Esophagus muscularis mucosa (tissue), 4 donors: ENCODE results near the gene NOL6. TPM values are rescaled to one million over a fixed set of nuclear protein-coding genes. Genes with fewer than 3 reads are reported as not detected.

Experiments used
- DNase-seq: peaks from one replicate; pipeline ENCODE4 v3.0.0-alpha.2; 2017; ENCODE audit errors: extremely low spot score
- H3K27ac ChIP-seq, 4 donors: fragments of 200-600 bp; sonication (generic); replicated peaks in 1 of 4; 1 replicate in 3 of 4; 2 replicates in 1 of 4; pipeline ENCODE4 v1.5.1; 2016 to 2019; ENCODE audit warnings: mild to moderate bottlenecking in 1 of 4
- H3K27me3 ChIP-seq, 4 donors: fragments of 200-600 bp; sonication (generic); one replicate each; pipeline versions ENCODE4 v1.5.1 to v1.6.0; 2016 to 2019
- H3K36me3 ChIP-seq, 4 donors: fragments of 200-600 bp; sonication (generic); one replicate each; pipeline ENCODE4 v1.5.1; 2016 to 2019
- H3K4me1 ChIP-seq, 4 donors: fragments of 200-600 bp; sonication (generic); one replicate each; pipeline ENCODE4 v1.5.1; 2016 to 2019
- H3K4me3 ChIP-seq, 4 donors: fragments of 200-600 bp; sonication (generic); 1 replicate in 2 of 4; 2 replicates in 2 of 4; pipeline ENCODE4 v1.5.1; 2016 to 2019; ENCODE audit warnings: mild to moderate bottlenecking in 4 of 4, moderate library complexity in 1 of 4
- H3K9me3 ChIP-seq, 4 donors: fragments of 200-600 bp; sonication (generic); 1 replicate in 3 of 4; 2 replicates in 1 of 4; pipeline ENCODE4 v1.5.1; 2016 to 2019
- EP300 ChIP-seq: sonication (generic); formaldehyde crosslinking; IDR thresholded peaks from one replicate; pipeline ENCODE4 v1.6.1; 2017; ENCODE audit warnings: antibody characterized with exemption
- POLR2A ChIP-seq: fragments of 450-650 bp; IDR thresholded peaks from one replicate; pipeline ENCODE4 v1.6.1; 2017; ENCODE audit warnings: antibody characterized with exemption, moderate library complexity, mild to moderate bottlenecking, low read depth
- POLR2AphosphoS5 ChIP-seq, 2 donors: sonication (generic); formaldehyde crosslinking; IDR thresholded peaks; one replicate each; pipeline ENCODE4 v1.6.1; 2017; ENCODE audit warnings: antibody characterized with exemption in 2 of 2
- WGBS: methylation state at CpG from one replicate; pipeline ENCODE4 v1.1.5; 2018; 5-methylcytosine and 5-hydroxymethylcytosine counted together
- intact Hi-C: fragments of 100-400 bp; cut with DNase I; formaldehyde crosslinking; loops from one replicate; pipeline ENCODE4 v1.15.1; 2023
- total RNA-seq, 4 donors: library from RNA; depleted of rRNA; stranded (reverse); fragments of >200 nt; gene quantifications; one replicate each; pipeline versions ENCODE4 v1.1.0 to v1.2.1, GENCODE V29; 2016
- TF ChIP-seq, protein P1 (sequence below), 3 experiments: fragments of 200-600 bp in 2 of 3; fragments of 450-650 bp in 1 of 3; sonication (generic) in 2 of 3; IDR thresholded peaks; one replicate each; pipeline ENCODE4 v1.5.1; 2017 to 2019; ENCODE audit warnings: antibody characterized with exemption in 3 of 3, mild to moderate bottlenecking in 2 of 3, moderate library complexity in 1 of 3

NOL6 gene
- total RNA-seq, 4 donors from 2014 or later = 12.7 to 21.0 (median 16.5) TPM

DNA sequence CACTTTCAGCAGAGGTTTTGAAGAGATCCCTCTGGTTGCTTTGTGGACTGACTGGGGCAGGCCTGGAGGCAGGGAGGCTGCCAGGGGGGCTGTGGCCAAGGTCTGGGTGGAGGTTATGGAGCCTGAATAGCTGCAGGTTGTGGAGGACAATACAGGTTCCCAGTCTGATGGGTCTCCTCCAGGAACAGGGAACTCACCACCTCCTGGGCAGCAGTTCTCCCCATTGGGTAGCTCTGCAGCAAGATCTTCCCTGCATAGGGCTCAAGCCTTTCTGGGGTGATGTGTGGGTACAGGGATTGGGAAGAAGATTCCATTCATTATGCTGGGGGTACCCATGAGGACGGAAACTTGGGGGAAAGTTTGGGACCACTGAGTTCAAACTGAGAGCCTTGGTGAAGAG is 33.1 kb downstream of the NOL6 start:
- no peak overlapping the region for H3K27ac ChIP-seq
- H3K4me3 ChIP-seq = no peak overlapping the region
- H3K4me1 ChIP-seq = peaks cover 2 to 16% (median 9%) of the 10 kb centered on the region in 4 donors
- peaks cover 0 to 16% (median 0%) of the 10 kb centered on the region in 4 donors for H3K27me3 ChIP-seq
- no peak for DNase-seq
- intact Hi-C loops = no loop called here
- H3K9me3 ChIP-seq = no peaks in the 10 kb centered on the region
- peaks cover 0 to 19% (median 2%) of the 10 kb centered on the region in 4 donors for H3K36me3 ChIP-seq
- 80% methylated on average over 1 of the region's 1 CpG for WGBS
- TF ChIP-seq POLR2A = no peak
- no peak for TF ChIP-seq POLR2AphosphoS5 (IDR thresholded peaks at IDR 0.05)
- no peak for TF ChIP-seq EP300
- TF ChIP-seq, protein P1, sequence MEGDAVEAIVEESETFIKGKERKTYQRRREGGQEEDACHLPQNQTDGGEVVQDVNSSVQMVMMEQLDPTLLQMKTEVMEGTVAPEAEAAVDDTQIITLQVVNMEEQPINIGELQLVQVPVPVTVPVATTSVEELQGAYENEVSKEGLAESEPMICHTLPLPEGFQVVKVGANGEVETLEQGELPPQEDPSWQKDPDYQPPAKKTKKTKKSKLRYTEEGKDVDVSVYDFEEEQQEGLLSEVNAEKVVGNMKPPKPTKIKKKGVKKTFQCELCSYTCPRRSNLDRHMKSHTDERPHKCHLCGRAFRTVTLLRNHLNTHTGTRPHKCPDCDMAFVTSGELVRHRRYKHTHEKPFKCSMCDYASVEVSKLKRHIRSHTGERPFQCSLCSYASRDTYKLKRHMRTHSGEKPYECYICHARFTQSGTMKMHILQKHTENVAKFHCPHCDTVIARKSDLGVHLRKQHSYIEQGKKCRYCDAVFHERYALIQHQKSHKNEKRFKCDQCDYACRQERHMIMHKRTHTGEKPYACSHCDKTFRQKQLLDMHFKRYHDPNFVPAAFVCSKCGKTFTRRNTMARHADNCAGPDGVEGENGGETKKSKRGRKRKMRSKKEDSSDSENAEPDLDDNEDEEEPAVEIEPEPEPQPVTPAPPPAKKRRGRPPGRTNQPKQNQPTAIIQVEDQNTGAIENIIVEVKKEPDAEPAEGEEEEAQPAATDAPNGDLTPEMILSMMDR (IDR thresholded peaks at IDR 0.05) = no peak

DNA sequence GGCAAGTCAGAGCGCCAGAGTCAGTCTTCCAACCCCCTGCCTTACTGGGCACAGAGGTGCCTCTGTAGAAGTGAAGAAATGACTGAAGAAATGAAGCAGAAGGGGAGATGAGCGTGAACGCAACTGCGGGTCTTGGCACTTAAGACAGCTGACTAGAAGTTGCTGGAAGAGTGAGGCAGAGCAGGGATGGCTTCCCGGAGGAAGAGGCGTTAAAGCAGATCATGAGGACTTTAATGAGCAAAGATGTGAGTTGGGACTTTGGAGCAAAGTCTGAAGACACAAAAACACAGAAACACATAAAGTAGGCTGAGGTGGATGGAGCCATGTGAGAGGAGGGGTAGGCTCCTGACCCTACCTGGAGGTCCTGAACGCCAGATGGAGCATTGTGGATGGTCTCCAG is 33.5 kb downstream of the NOL6 start:
- no peak overlapping the region for H3K27ac ChIP-seq
- no peaks in the 10 kb centered on the region for H3K9me3 ChIP-seq
- H3K27me3 ChIP-seq = peaks cover 0 to 16% (median 0%) of the 10 kb centered on the region in 4 donors
- H3K4me3 ChIP-seq = no peak overlapping the region
- peaks cover 0 to 19% (median 2%) of the 10 kb centered on the region in 4 donors for H3K36me3 ChIP-seq
- no peak for DNase-seq
- 92% methylated on average over 7 of the region's 7 CpGs for WGBS
- no peak for TF ChIP-seq POLR2A
- intact Hi-C loops = no loop called here
- H3K4me1 ChIP-seq = peaks cover 0 to 16% (median 9%) of the 10 kb centered on the region in 4 donors

DNA sequence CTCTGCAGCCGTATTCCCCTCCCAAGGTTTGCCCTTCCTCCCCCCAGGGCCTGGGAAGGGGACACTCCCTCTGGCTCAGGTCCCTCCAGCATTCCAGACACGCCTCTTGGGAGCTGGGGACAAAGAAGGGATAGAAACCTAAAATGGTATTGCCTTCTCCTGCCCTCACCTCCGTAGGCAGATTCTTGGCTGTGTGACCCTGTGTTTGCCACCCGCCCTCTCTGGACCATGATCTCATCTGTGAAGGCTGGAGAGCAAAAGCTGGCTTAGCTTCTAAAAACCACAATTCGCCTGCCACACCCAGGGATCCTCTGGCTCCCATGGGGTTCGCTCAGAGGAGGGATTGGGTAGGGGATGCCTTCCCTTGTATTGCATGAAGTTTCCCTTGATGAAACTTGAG is 34.0 kb downstream of the NOL6 start:
- WGBS = 67% methylated on average over 6 of the region's 6 CpGs
- DNase-seq = no peak

DNA sequence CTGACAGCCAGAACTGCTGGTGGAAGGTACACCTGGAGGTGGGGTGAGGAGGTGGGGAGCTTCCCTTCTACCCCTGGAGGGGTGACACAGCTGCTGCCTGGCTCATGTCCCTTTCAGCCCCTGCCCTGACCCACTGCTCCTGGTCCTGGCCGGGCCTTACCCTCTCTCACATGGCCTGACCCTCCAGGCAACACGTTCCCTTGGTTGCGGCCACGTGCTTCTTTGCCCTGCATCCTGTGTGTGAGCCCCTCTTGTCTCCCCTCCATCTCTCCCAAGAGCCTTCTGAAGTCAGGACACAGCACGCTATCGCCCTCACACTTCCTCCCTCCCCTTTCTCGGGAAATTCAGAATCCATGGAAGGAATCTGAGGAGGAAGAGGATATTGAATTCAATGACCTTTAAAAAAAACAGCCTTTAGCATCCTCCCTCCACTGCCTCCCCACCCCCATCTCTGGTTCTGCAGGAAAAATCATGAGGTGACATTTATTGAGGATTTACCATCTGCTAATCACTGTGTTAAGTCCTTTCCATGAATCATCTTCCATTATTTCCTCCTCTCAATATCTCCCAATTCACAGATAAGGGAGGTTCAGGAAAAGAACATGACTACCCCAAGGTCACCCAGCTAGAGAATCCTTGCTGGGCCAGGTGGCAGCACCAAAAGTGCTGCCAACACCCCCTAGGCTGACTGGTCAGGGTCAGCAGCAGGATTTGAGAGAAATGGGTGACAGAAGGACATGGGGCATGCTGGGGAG is 34.6 kb downstream of the NOL6 start:
- no peak for TF ChIP-seq EP300
- TF ChIP-seq POLR2AphosphoS5 (IDR thresholded peaks at IDR 0.05) = no peak
- no peak for TF ChIP-seq POLR2A
- TF ChIP-seq, protein P1 (IDR thresholded peaks at IDR 0.05) = no peak
- Histone ChIP-seq H3K27ac (no peak overlapping the region), H3K9me3 (no peaks in the 10 kb centered on the region), H3K4me3 (no peak overlapping the region), H3K36me3 (peaks cover 0 to 19% (median 2%) of the 10 kb centered on the region in 4 donors), H3K27me3 (peaks cover 0 to 16% (median 0%) of the 10 kb centered on the region in 4 donors), H3K4me1 (peaks cover 0 to 16% (median 9%) of the 10 kb centered on the region in 4 donors)
- intact Hi-C loops = no loop called here
- 70% methylated on average over 7 of the region's 7 CpGs for WGBS
- DNase-seq = no peak

More for the DNA sequence above, 34.0 kb downstream of the NOL6 start:
- no peak overlapping the region for H3K4me3 ChIP-seq
- peaks cover 0 to 19% (median 2%) of the 10 kb centered on the region in 4 donors for H3K36me3 ChIP-seq
- H3K27ac ChIP-seq = no peak overlapping the region
- no peaks in the 10 kb centered on the region for H3K9me3 ChIP-seq
- TF ChIP-seq, protein P1 (IDR thresholded peaks at IDR 0.05) = no peak
- H3K27me3 ChIP-seq = peaks cover 0 to 16% (median 0%) of the 10 kb centered on the region in 4 donors
- H3K4me1 ChIP-seq = peaks cover 0 to 16% (median 9%) of the 10 kb centered on the region in 4 donors
- intact Hi-C loops = no loop called here

DNA sequence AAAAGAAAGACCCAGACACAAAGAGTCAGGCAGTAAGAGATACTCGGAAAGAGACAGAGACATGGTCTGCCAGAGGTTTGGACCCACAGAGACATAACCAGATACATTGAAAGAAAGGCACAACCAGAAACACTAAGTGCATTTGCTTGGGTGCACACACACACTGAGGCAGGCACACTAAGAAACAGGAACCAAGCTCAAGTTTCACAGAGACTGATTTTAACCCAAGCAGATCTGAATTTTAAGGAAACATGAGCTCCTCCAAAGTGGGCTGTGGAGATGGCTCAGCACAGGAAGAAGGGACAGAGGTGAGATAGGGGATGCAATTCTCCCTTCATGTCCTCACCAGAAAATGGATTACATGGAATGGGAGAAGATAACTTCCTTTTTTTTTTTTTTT is 35.8 kb downstream of the NOL6 start:
- 88% methylated on average over 1 of the region's 1 CpG for WGBS
- no peak for TF ChIP-seq POLR2AphosphoS5 (IDR thresholded peaks at IDR 0.05)
- no peak for TF ChIP-seq POLR2A
- TF ChIP-seq EP300 = no peak
- TF ChIP-seq, protein P1 (IDR thresholded peaks at IDR 0.05) = no peak
- H3K4me1 ChIP-seq = peaks cover 0 to 16% (median 9%) of the 10 kb centered on the region in 4 donors
- intact Hi-C loops = no loop called here
- no peak overlapping the region for H3K27ac ChIP-seq
- H3K4me3 ChIP-seq = no peak overlapping the region
- no peaks in the 10 kb centered on the region for H3K9me3 ChIP-seq
- peaks cover 0 to 16% (median 0%) of the 10 kb centered on the region in 4 donors for H3K27me3 ChIP-seq
- H3K36me3 ChIP-seq = peaks cover 0 to 12% (median 2%) of the 10 kb centered on the region in 4 donors
- DNase-seq = no peak
